OCI-M2 (cell line): ENCODE data around the gene ADAMTSL4.
"Not testable (repeated sequence)": the region's sequence is repeated elsewhere in the genome, so short reads cannot be mapped to it uniquely, and the experiment has no call there.

Source experiments
- DNase-seq: peaks from one replicate; lab custom pipeline; 2025; ENCODE audit not compliant: unreplicated experiment; lab: John Stamatoyannopoulos, UW

Gene ADAMTSL4

DNA sequence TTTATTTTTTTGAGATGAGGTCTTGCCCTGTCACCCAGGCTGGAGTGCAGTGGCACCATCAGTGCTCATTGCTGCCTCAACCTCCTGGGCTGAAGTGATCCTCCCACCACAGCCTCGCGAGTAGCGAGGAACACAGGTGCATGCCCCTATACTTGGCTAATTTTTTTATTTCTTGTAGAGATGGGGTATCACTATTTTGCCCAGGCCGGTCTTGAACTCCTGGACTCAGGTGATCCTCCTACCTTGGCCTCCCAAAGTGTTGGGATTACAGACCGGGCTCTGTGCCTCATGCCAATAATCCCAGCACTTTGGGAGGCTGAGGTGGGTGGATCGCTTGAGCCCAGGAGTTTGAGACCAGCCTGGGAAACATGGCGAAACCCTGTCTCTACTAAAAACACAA lies 32.2 kb downstream of the ADAMTSL4 start:
- not testable (repeated sequence) for DNase-seq

- not testable (repeated sequence) for DNase-seq
Measured at GRCh38 chr1:150581962-150582361, 32.8 kb downstream of the ADAMTSL4 start.

GRCh38 chr1:150582371-150582770 lies 33.2 kb downstream of the ADAMTSL4 start:
- DNase-seq: no peak

- no peak for DNase-seq
Measured at GRCh38 chr1:150596095-150596892, 47.1 kb downstream of the ADAMTSL4 start.

DNA sequence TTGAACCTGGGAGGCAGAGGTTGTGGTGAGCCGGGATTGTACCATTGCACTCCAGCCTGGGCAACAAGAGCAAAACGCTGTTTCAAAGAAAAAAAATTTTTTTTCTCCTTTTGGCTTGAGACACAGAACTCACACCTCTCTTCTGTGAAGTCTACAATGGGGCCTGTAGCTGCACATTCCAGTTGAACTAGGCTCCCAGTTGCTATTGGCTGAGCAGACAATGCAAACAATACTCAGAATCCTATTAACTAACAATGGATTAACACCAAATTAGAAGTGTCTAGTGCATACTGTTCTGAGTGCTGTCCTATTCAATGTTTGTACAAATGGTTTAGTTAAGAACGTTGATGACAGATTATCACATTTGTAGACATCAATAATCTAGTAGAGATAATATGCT lies 47.8 kb downstream of the ADAMTSL4 start:
- no peak for DNase-seq

DNA sequence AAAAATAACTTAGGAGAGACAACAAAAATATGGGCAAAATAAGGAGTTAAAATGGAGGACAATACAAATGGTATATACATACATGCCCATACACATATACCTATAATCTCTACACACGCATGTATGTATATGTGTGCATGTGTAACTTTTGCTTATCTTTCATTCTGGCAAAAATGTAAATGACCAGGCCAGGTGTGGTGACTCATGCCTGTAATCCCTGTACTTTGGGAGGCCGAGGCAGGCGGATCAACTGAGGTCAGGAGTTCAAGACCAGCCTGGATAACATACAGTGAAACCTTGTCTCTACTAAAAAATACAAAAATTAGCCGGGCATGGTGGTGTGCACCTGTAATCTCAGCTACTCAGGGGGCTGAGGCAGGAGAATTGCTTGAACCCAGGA lies 49.1 kb downstream of the ADAMTSL4 start:
- DNase-seq: not testable (repeated sequence)

- no peak for DNase-seq
Measured at GRCh38 chr1:150601540-150601939, 52.3 kb downstream of the ADAMTSL4 start.

DNA sequence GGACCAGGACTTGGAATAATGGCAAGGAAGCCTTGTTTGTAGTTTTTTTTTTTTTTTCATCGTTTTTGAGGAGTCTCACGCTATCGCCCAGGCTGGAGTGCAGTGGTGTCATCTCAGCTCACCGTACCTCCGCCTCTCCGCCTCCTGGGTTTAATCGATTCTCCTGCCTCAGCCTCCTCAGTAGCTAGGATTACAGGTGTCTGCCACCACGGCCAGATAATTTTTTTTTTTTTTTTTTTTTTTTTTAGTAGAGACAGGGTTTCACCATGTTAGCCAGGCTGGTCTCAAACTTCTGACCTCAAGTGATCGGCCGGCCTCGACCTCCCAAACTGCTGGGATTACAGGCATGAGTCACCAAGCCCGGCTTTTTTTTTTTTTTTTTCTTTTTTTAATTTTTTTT lies 53.2 kb downstream of the ADAMTSL4 start:
- DNase-seq: not testable (repeated sequence)

DNA sequence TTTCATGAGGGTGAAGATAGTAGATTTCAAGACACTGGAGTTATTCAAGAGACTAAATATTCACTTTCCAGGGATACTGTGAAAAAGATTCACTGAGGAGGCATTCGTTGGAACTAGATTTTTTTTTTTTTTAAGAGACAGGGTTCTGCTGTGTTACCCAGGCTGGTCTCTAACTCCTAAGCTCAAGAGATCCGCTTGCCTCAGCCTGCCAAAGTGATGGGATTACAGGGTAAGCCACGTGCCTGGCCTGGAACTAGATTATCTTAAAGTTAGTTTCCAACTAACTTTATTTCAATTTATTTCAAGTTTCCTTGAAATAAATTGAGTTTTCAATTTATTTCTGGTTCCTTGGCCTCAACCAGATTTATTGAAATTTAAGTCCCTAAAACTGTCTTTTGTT lies 54.5 kb downstream of the ADAMTSL4 start:
- no peak for DNase-seq

- DNase-seq: no peak
Measured at GRCh38 chr1:150604226-150604588, 55.0 kb downstream of the ADAMTSL4 start.

DNA sequence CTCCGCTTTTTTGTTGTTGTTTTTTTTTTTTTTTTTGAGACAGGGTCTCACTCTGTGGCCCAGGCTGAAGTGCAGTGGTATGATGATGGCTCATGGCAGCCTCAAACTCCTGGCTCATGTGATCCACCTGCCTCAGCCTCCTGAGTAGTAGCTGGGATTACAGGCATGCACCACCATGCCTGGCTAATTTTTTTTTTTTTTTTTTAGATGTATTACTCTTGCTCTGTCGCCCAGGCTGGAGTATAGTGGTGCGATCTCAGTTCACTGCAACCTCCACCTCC lies 56.2 kb downstream of the ADAMTSL4 start:
- not testable (repeated sequence) for DNase-seq

DNA sequence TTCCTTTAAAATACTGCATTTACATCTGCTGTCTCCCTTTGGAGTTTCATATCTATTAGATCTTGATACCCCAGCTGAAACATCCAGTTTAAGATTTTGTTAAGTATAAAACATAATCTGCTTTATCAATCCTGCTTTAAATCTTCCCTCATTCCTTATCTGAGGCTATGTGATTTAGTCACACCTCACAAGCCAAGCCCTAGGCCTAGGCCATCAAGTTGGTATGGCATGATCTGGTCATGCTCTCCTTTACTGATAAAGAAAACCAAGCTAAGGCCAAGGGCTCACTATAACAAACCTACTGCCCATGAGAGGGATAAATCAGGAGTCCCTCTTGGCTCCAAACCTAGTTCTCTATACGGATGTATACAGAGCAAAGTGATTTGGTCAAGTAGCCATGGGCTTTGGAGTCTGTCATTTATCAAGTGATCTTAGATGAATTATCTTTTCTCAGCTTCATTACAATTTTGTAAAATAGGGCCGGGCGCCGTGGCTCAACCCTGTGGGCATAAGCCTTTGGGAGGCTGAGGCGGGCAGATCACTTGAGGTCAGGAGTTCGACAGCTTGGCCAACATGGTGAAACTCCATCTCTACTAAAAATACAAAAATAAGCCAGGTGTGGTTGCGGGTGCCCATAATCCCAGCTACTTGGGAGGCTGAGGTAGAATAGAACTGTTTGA lies 57.4 kb downstream of the ADAMTSL4 start:
- DNase-seq: no peak

DNA sequence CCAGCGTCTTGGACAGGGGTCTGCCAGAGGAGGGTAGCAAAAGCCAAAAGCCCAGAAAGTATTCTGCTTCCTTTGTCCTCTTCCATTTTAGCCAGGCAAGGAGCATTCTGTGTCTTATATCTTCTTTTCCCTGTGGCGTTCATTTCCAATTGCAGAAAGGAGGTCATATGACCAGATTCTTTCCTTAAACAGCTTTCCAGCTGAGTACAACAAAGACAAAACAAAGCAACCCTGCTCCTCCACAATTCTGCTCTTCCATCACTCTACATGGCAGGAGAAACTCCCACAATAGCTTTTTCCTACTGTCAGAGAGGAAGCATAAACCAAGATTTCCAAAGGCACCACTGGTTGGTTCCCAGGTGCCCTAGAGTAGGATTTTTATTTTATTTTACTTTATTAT lies 60.5 kb downstream of the ADAMTSL4 start:
- no peak for DNase-seq
